Motor neuron (in vitro differentiated cells): ENCODE results near the gene YBEY. TPM values are rescaled to one million over a fixed set of nuclear protein-coding genes. Genes with fewer than 3 reads are reported as not detected.
"Not testable (repeated sequence)": the region's sequence is repeated elsewhere in the genome, so short reads cannot be mapped to it uniquely, and the experiment has no call there.

ENCODE experiments used
- ATAC-seq, 8 experiments: fragments of 200-7000 bp; cut with Tn5 transposase; replicated peaks in 6 of 8; 2 replicates each; pipeline ENCODE4 v1.8.0; 2021; ENCODE audit warnings: mild to moderate bottlenecking in 8 of 8, moderate library complexity in 8 of 8
- H3K27ac ChIP-seq, 2 donors: fragments of 250-450 bp; sonication (Bioruptor Pico); 2 replicates each; pipeline ENCODE4 v1.9.0; 2021; ENCODE audit warnings: antibody characterized with exemption in 2 of 2, mild to moderate bottlenecking in 2 of 2, moderate library complexity in 1 of 2
- H3K4me1 ChIP-seq, 2 donors: fragments of 250-450 bp; sonication (Bioruptor Pico); replicated peaks in 1 of 2; 2 replicates each; pipeline ENCODE4 v1.6.1; 2021; ENCODE audit warnings: antibody characterized with exemption in 2 of 2, mild to moderate bottlenecking in 2 of 2, moderate library complexity in 1 of 2
- H3K4me3 ChIP-seq, 5 donors: fragments of 250-450 bp; sonication (Bioruptor Pico); 2 replicates each; pipeline ENCODE4 v1.9.0; 2021; ENCODE audit warnings: antibody characterized with exemption in 5 of 5, mild to moderate bottlenecking in 5 of 5, moderate library complexity in 4 of 5
- WGBS, 10 experiments: fragments of 450-650 bp; shearing (Covaris generic); methylation state at CpG; one replicate each; pipeline ENCODE4 v1.0.0; 2022; 5-methylcytosine and 5-hydroxymethylcytosine counted together
- in situ Hi-C, 9 experiments: fragments of 400-800 bp; cut with MboI; loops; one replicate each; pipeline ENCODE4 v1.15.0; 2021; ENCODE audit warnings: low sequenced_read_pairs in 9 of 9, low pct_unique_long_range_greater_than_20kb in 2 of 9; ENCODE audit not compliant: unreplicated experiment in 9 of 9
- total RNA-seq, 8 experiments: library from RNA; unstranded; fragments of 300-600 nt; gene quantifications; 2 replicates each; pipeline versions ENCODE4 v1.2.3 to v1.2.4, GENCODE V29; 2022

Gene YBEY
- total RNA-seq, 8 experiments from 2014 or later: 19.4 to 43.8 (median 32.7) TPM

GRCh38 chr21:46295996-46296752, 10.0 kb downstream of the YBEY start:
- Histone ChIP-seq H3K27ac (no peak overlapping the region), H3K4me1 (peaks cover 8 to 18% of the 10 kb centered on the region in 2 donors), H3K4me3 (no peak overlapping the region)
- ATAC-seq: peak in 7 of 8 experiments; percentile 43 to 95 (median 69)
- in situ Hi-C loops: no loop called here
- WGBS, 10 experiments: 15 to 90% (median 50%) methylated on average over 2 to 19 of the region's 29 CpGs; no CpG with 5 or more reads in 5 of the 10 experiments

DNA sequence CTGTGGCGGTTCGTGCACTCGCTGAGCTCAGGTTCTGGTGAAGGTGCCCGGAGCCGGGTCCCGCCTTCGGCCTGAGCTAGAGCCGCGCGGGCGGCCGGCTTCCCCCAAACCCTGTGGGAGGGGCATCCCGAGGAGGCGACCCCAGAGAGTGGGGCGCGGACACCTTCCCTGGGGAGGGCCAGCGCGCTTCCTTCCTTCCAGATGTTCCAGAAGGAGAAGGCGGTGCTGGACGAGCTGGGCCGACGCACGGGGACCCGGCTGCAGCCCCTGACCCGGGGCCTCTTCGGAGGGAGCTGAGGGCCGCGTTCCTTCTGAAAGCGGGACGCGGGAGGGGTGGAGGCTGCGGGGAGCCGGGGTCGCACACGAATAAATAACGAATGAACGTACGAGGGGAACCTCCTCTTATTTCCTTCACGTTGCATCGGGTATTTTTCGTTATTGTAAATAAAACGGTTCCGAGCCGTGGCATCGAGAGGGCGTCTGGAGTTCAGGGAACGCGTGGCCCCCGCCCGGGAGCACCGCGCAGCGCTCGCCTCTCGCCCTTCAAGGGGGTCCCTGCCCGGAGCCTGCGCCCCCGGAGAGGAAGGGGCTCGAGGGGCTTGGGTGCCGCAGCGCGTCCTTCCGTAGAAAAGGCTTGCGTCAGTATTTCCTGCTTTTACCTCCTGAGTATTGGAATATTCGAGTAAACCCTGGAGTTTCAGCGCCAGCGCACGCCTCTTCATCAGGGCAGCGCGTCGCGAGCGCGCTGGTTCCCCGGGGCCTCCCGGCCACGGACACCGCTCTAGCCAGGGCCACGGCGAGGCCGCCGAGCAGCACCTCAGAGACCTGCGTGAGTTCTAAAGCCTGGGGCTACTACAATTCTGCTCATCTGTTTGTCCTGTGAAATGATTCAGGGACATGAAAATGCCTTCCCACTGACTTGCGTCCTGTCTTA, 11.5 kb downstream of the YBEY start:
- H3K27ac ChIP-seq: peak overlapping the region in 1 of 2 donors; percentile 21
- 9 to 43% methylated on average over 7 to 42 of the region's 84 CpGs; no CpG with 5 or more reads in 8 of the 10 experiments for WGBS, 10 experiments
- ATAC-seq: peak in 5 of 8 experiments; percentile 3 to 56 (median 45)
- H3K4me3 ChIP-seq: peak overlapping the region in 3 of 5 donors; percentile 14 to 19 (median 17)
- H3K4me1 ChIP-seq: peaks cover 8 to 18% of the 10 kb centered on the region in 2 donors
- in situ Hi-C loops: no loop called here

- H3K4me3 ChIP-seq: no peak overlapping the region
- H3K4me1 ChIP-seq: peaks cover 8 to 18% of the 10 kb centered on the region in 2 donors
- no peak overlapping the region for H3K27ac ChIP-seq
- no peak for ATAC-seq
- WGBS, 10 experiments: 40 to 100% (median 78%) methylated on average over 1 to 6 of the region's 9 CpGs; no CpG with 5 or more reads in 5 of the 10 experiments
- in situ Hi-C loops: no loop called here
Observed at GRCh38 chr21:46299167-46299566, 13.0 kb downstream of the YBEY start.

- Histone ChIP-seq H3K4me1 (peaks cover 8 to 11% of the 10 kb centered on the region in 2 donors), H3K27ac (no peak overlapping the region), H3K4me3 (no peak overlapping the region)
- in situ Hi-C loops: no loop called here
- 60% methylated on average over 1 of the region's 14 CpGs; no CpG with 5 or more reads in 9 of the 10 experiments for WGBS, 10 experiments
- peak in 1 of 8 experiments; percentile 8 for ATAC-seq
Observed at GRCh38 chr21:46301759-46302158, 15.6 kb downstream of the YBEY start.

DNA sequence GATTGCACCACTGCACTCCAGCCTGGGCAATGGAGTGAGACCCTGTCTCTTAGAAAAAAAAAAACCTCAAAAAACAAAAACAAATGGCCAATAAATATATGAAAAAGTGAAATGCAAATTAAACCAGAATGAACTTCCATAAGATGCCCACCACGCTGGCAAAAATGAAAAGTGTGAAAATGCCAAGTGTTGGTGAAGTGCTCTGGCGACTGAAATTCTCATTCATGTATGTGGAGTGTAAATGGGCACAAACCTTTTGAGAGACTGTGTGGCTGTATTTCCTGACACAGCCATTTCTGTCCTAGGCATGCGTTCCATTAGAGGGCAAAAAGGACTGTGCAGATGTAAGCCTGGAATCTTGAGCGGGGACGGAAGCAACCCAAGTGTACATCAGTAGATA, 18.3 kb downstream of the YBEY start:
- WGBS, 10 experiments: 87 to 100% (median 100%) methylated on average over 1 to 5 of the region's 5 CpGs; no CpG with 5 or more reads in 2 of the 10 experiments
- no peak overlapping the region for H3K27ac ChIP-seq
- H3K4me1 ChIP-seq: no peaks in the 10 kb centered on the region
- no peak for ATAC-seq
- no peak overlapping the region for H3K4me3 ChIP-seq
- in situ Hi-C loops: no loop called here

- no peaks in the 10 kb centered on the region for H3K4me1 ChIP-seq
- in situ Hi-C loops: no loop called here
- no peak overlapping the region for H3K27ac ChIP-seq
- no peak overlapping the region for H3K4me3 ChIP-seq
- peak in 4 of 8 experiments; percentile 41 to 94 (median 58) for ATAC-seq
- WGBS, 10 experiments: 77 to 100% (median 90%) methylated on average over 1 to 9 of the region's 11 CpGs; no CpG with 5 or more reads in 2 of the 10 experiments
Observed at GRCh38 chr21:46304955-46305354, 18.8 kb downstream of the YBEY start.

- ATAC-seq: peak in 2 of 8 experiments; percentile 60 to 69
- 40 to 93% (median 50%) methylated on average over 1 to 2 of the region's 2 CpGs; no CpG with 5 or more reads in 5 of the 10 experiments for WGBS, 10 experiments
- in situ Hi-C loops: no loop called here
Observed at GRCh38 chr21:46307625-46308024, 21.5 kb downstream of the YBEY start.

DNA sequence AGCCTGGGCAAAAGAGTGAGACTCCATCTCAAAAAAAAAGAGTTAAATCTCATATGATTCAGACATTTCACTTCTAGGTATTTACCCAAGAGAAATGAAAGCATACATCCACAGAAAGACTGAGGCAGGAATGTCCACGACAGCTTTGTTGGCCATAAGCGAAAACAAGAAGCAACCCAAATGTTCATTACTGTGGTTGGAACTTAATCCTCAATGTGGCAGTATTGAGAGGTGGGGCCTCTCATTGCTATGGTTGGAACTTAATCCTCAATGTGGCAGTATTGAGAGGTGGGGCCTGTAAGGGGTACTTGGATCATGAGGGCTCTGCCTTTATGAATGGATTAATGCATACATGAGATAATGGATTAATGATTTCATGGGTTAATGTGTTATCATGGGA, 22.3 kb downstream of the YBEY start:
- H3K27ac ChIP-seq: no peak overlapping the region
- H3K4me3 ChIP-seq: no peak overlapping the region
- in situ Hi-C loops: no loop called here
- WGBS, 10 experiments: 88 to 100% (median 100%) methylated on average over 1 to 2 of the region's 2 CpGs; no CpG with 5 or more reads in 6 of the 10 experiments
- no peaks in the 10 kb centered on the region for H3K4me1 ChIP-seq
- no peak for ATAC-seq

More at GRCh38 chr21:46307625-46308024, 21.5 kb downstream of the YBEY start:
- Histone ChIP-seq H3K4me3 (no peak overlapping the region), H3K27ac (no peak overlapping the region), H3K4me1 (no peaks in the 10 kb centered on the region)

- H3K4me3 ChIP-seq, in situ Hi-C loops, ATAC-seq, H3K4me1 ChIP-seq, H3K27ac ChIP-seq: not testable (repeated sequence)
- 86 to 100% (median 98%) methylated on average over 1 to 7 of the region's 8 CpGs; no CpG with 5 or more reads in 1 of the 10 experiments for WGBS, 10 experiments
Observed at GRCh38 chr21:46310260-46310659, 24.1 kb downstream of the YBEY start.

DNA sequence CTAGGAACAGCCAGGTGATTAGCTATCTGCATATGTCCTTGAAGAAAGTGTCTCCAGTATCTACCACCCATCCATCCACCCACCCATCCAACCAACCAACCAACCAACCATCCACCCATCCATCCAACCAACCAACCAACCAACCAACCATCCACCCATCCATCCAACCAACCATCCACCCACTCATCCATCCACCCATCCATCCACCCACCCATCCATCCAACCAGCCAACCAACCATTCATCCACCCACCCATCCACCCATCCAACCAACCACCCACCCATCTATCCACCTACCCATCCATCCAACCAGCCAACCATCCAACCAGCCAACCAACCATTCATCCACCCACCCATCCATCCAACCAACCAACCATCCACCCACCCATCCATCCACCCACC, 25.4 kb downstream of the YBEY start:
- Histone ChIP-seq H3K27ac (no peak overlapping the region), H3K4me1 (no peaks in the 10 kb centered on the region), H3K4me3 (no peak overlapping the region)
- no peak for ATAC-seq
- in situ Hi-C loops: no loop called here

DNA sequence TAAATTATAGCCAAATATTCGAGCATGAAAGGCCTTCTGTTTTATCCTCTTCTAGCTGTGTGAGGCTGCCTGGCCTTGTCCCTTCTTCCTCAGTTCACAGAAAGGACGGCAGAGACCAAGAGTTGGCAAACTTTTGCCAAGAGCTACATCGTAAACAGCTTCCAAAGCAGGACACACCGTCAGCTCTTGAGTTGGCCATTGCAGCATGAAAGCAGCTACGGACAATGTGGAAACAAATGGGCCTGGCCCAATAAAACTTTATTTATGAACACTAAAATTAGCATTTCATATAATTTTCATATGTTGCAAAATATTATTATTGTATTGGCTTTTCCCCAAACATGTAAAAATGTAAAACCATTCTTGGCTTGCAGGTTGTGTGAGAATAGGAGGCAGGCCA, 26.8 kb downstream of the YBEY start:
- in situ Hi-C loops: no loop called here
- Histone ChIP-seq H3K4me1 (no peaks in the 10 kb centered on the region), H3K4me3 (no peak overlapping the region), H3K27ac (no peak overlapping the region)
- peak in 1 of 8 experiments; percentile 54 for ATAC-seq
- WGBS, 10 experiments: 59 to 100% (median 90%) methylated on average over 1 to 5 of the region's 5 CpGs; no CpG with 5 or more reads in 4 of the 10 experiments

DNA sequence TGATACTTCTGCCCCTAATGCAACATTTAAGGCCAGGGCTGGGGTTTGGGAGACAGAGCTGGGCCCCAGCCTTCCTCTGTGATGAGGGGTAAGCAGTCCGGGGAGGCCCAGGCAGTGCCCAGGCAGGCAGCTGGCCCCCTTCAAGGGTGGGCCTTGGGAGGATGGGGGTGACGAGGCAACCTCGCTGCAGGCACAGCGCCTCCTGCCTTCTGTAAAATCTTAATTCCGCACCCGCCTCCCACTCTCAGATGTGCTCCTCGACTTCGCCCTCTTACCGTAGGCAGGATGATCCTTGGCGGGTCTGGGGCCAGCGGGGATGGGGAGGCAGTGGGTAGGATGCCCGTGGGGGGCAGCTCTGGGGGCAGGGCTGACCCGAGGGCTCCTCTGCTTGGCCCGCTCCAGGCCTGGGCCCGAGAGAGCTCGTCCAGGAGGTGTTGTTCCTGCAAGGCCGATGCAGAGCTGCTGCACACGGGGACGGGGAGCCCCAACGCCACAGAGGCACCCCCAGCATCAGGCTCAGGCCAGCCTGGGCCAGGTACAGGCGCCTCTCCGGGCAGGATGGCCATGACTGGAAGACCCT, 28.4 kb downstream of the YBEY start:
- ATAC-seq: peak in 1 of 8 experiments; percentile 9
- H3K27ac ChIP-seq: no peak overlapping the region
- no peak overlapping the region for H3K4me3 ChIP-seq
- no peaks in the 10 kb centered on the region for H3K4me1 ChIP-seq
- in situ Hi-C loops: no loop called here
- WGBS, 10 experiments: 80 to 100% (median 83%) methylated on average over 1 to 2 of the region's 22 CpGs; no CpG with 5 or more reads in 7 of the 10 experiments
